MG63 (cell line): ENCODE data around the gene IMPDH2. TPM values are rescaled to one million over a fixed set of nuclear protein-coding genes. Genes with fewer than 3 reads are reported as not detected.
A peak's percentile ranks its signal among the peaks of the same experiment; 100 is the strongest.

Experiments used
- DNase-seq: peaks from one replicate; pipeline ENCODE4 v3.0.0-alpha.2; 2020
- H3K27me3 ChIP-seq: fragments of 250-450 bp; sonication (Bioruptor Pico); 2 replicates; pipeline ENCODE4 v1.5.1; 2020; ENCODE audit warnings: mild to moderate bottlenecking, moderate library complexity
- H3K36me3 ChIP-seq: fragments of 250-450 bp; sonication (Bioruptor Pico); 2 replicates; pipeline ENCODE4 v1.5.1; 2020; ENCODE audit warnings: mild to moderate bottlenecking, moderate library complexity
- H3K4me3 ChIP-seq: fragments of 250-450 bp; sonication (Bioruptor Pico); 2 replicates; pipeline ENCODE4 v1.5.1; 2020; ENCODE audit warnings: mild to moderate bottlenecking, moderate library complexity
- H3K9me3 ChIP-seq: fragments of 250-450 bp; sonication (Bioruptor Pico); 2 replicates; pipeline ENCODE4 v1.5.1; 2020; ENCODE audit warnings: mild to moderate bottlenecking, moderate library complexity
- total RNA-seq: library from RNA; depleted of rRNA; stranded (reverse); fragments of >200 nt; shearing (Covaris generic); gene quantifications from 2 replicates; pipeline ENCODE4 v1.2.3, GENCODE V29; 2014; ENCODE audit warnings: low replicate concordance

IMPDH2 gene
- total RNA-seq, 1 experiment from 2014 or later: 356 TPM

- Histone ChIP-seq H3K36me3 (peaks cover 46% of the 10 kb centered on the region), H3K4me3 (no peak overlapping the region), H3K27me3 (no peaks in the 10 kb centered on the region), H3K9me3 (no peaks in the 10 kb centered on the region)
- DNase-seq: no peak
Measured at GRCh38 chr3:49025005-49025792, 4.0 kb downstream of the IMPDH2 start.

GRCh38 chr3:49024449-49024848 lies 4.7 kb downstream of the IMPDH2 start:
- H3K27me3 ChIP-seq: no peaks in the 10 kb centered on the region
- no peak overlapping the region for H3K4me3 ChIP-seq
- no peaks in the 10 kb centered on the region for H3K9me3 ChIP-seq
- DNase-seq: no peak
- peaks cover 46% of the 10 kb centered on the region for H3K36me3 ChIP-seq

GRCh38 chr3:49023775-49024174 lies 5.4 kb downstream of the IMPDH2 start:
- Histone ChIP-seq H3K9me3 (no peaks in the 10 kb centered on the region), H3K4me3 (no peak overlapping the region), H3K36me3 (peaks cover 42% of the 10 kb centered on the region), H3K27me3 (no peaks in the 10 kb centered on the region)
- DNase-seq: no peak

GRCh38 chr3:49022688-49023171 lies 6.5 kb downstream of the IMPDH2 start:
- H3K4me3 ChIP-seq: peak overlapping the region; percentile 68
- no peaks in the 10 kb centered on the region for H3K27me3 ChIP-seq
- no peak for DNase-seq
- no peaks in the 10 kb centered on the region for H3K9me3 ChIP-seq
- H3K36me3 ChIP-seq: peaks cover 32% of the 10 kb centered on the region

GRCh38 chr3:49021813-49022687 lies 7.1 kb downstream of the IMPDH2 start, which contains the start of gene NDUFAF3:
Gene NDUFAF3, plus strand, starts transcription at chr3:49022121. Its CDS starts 24 bp downstream, at chr3:49022145.
- H3K27me3 ChIP-seq: no peaks in the 10 kb centered on the region
- peaks cover 25% of the 10 kb centered on the region for H3K36me3 ChIP-seq
- H3K4me3 ChIP-seq: peak within 1 kb of the TSS; percentile 68
- peak; percentile 92 for DNase-seq
- H3K9me3 ChIP-seq: no peaks in the 10 kb centered on the region

GRCh38 chr3:49021213-49021812 lies 7.9 kb downstream of the IMPDH2 start:
- Histone ChIP-seq H3K36me3 (peaks cover 19% of the 10 kb centered on the region), H3K27me3 (no peaks in the 10 kb centered on the region), H3K4me3 (peak overlapping the region; percentile 68), H3K9me3 (no peaks in the 10 kb centered on the region)
- peak; percentile 96 for DNase-seq

GRCh38 chr3:49020330-49021212 lies 8.6 kb downstream of the IMPDH2 start:
- Histone ChIP-seq H3K9me3 (no peaks in the 10 kb centered on the region), H3K4me3 (peak overlapping the region; percentile 68), H3K36me3 (peaks cover 16% of the 10 kb centered on the region), H3K27me3 (no peaks in the 10 kb centered on the region)
- DNase-seq: no peak

GRCh38 chr3:49019941-49020329 lies 9.3 kb downstream of the IMPDH2 start:
- Histone ChIP-seq H3K4me3 (peak overlapping the region; percentile 68), H3K36me3 (peaks cover 13% of the 10 kb centered on the region), H3K27me3 (no peaks in the 10 kb centered on the region), H3K9me3 (no peaks in the 10 kb centered on the region)
- no peak for DNase-seq

GRCh38 chr3:49018707-49019006 lies 10.5 kb downstream of the IMPDH2 start:
- DNase-seq: no peak
- Histone ChIP-seq H3K9me3 (no peaks in the 10 kb centered on the region), H3K4me3 (peak overlapping the region; percentile 86), H3K27me3 (no peaks in the 10 kb centered on the region), H3K36me3 (peaks cover 11% of the 10 kb centered on the region)

- Histone ChIP-seq H3K9me3 (no peaks in the 10 kb centered on the region), H3K27me3 (no peaks in the 10 kb centered on the region), H3K4me3 (peak within 1 kb of the TSS; percentile 86), H3K36me3 (peaks cover 11% of the 10 kb centered on the region)
- peak; percentile 63 for DNase-seq
Measured at GRCh38 chr3:49017971-49018706, 11.1 kb downstream of the IMPDH2 start, which contains the start of gene DALRD3. Gene DALRD3, minus strand, starts transcription at chr3:49018580. Its CDS starts 16 bp downstream, at chr3:49018564.

GRCh38 chr3:49017229-49017970 lies 11.8 kb downstream of the IMPDH2 start:
- Histone ChIP-seq H3K4me3 (peak overlapping the region; percentile 86), H3K36me3 (peaks cover 6% of the 10 kb centered on the region), H3K9me3 (no peaks in the 10 kb centered on the region), H3K27me3 (no peaks in the 10 kb centered on the region)
- no peak for DNase-seq

GRCh38 chr3:49016414-49017228 lies 12.6 kb downstream of the IMPDH2 start:
- Histone ChIP-seq H3K27me3 (no peaks in the 10 kb centered on the region), H3K9me3 (no peaks in the 10 kb centered on the region), H3K36me3 (peaks cover 9% of the 10 kb centered on the region), H3K4me3 (no peak overlapping the region)
- no peak for DNase-seq

GRCh38 chr3:49015765-49016164 lies 13.4 kb downstream of the IMPDH2 start:
- H3K9me3 ChIP-seq: no peaks in the 10 kb centered on the region
- H3K36me3 ChIP-seq: peaks cover 9% of the 10 kb centered on the region
- H3K27me3 ChIP-seq: no peaks in the 10 kb centered on the region
- no peak overlapping the region for H3K4me3 ChIP-seq
- no peak for DNase-seq

GRCh38 chr3:49015072-49015471 lies 14.1 kb downstream of the IMPDH2 start:
- H3K4me3 ChIP-seq: no peak overlapping the region
- no peak for DNase-seq
- peaks cover 9% of the 10 kb centered on the region for H3K36me3 ChIP-seq

More at GRCh38 chr3:49015072-49015471, 14.1 kb downstream of the IMPDH2 start:
- Histone ChIP-seq H3K9me3 (no peaks in the 10 kb centered on the region), H3K27me3 (no peaks in the 10 kb centered on the region)
